GM15510 (cell line): ENCODE measurements around the gene NPY5R.

ENCODE experiments used
- POLR2A ChIP-seq: IDR thresholded peaks from 3 replicates; pipeline ENCODE4 v1.6.1; 2011; ENCODE audit warnings: borderline replicate concordance; ENCODE audit not compliant: insufficient read length; ENCODE audit errors: extremely low read depth

Gene NPY5R

DNA sequence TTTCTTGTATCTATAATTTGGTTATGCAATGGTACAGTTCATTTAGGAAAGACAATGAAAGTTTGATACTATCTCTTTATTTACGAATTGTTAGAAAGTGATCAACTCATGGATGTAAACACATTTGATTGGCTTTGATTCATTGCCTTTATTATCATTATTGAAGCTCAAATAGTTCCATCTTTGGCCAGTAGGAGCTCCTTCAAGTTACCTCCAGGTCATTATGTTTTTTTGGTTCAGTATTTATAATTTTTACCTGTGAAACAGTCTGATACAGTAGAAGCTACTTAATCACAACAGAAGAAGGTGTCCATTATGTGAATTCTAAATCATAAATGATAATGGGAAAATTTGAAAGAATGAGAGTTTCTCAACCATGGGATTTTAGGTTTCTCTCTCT is 12.4 kb downstream of the NPY5R start:
- TF ChIP-seq POLR2A = no peak

DNA sequence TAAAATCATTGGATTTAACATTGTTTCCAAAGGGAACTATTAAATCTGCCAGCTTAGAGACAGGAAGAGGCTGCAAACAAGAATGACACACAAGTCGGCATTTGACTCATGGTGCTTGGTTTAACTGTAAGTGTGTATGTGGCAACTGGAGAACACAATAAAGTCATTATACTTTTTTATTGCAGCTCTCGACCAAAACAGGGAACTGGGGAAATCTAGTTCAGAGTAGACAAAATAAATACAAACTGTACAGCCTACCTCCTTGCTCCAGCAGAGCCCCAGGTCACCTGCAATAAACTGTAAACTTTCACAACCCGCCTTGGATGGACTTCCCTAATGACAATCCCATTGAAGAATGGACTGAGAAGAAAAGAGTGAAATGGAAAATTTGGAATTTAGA is 24.0 kb downstream of the NPY5R start:
- no peak for TF ChIP-seq POLR2A

DNA sequence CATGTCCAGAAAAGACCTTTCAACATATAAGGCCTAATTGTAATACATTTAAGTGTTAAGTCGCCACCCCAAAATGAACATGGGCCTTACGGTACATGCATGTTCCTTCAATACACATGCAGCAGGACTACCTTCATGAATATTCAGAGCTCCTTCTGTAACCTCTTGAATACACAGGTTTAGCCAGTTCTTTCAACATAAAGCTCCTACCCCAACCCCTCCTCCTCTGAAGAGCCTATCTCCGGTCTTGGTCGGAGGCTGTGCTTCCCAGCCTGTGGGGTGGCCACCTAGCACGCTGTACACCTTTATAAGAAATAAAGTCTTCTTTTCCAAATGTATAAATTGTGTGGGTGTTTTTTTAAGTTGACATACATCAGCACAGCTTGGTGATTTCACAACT is 28.3 kb downstream of the NPY5R start:
- TF ChIP-seq POLR2A = no peak

DNA sequence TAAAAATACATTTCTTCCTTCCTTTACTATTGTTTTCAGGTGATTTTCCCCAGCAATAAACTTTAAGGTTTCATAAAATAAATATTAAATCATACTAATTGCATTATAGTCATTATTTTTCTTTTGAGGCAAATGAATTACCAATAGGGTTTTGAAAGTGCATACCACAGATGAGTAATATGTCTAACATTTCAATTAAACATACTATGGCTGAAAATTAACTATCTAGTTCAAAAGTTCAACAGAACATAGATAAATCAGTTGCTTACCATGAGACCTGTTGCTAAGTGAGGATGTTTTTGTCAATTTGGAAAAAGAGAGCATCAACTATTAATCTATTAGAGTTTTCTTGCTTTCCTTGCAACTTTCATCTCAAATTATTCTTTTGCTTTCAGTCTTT is 35.0 kb downstream of the NPY5R start:
- TF ChIP-seq POLR2A = no peak

DNA sequence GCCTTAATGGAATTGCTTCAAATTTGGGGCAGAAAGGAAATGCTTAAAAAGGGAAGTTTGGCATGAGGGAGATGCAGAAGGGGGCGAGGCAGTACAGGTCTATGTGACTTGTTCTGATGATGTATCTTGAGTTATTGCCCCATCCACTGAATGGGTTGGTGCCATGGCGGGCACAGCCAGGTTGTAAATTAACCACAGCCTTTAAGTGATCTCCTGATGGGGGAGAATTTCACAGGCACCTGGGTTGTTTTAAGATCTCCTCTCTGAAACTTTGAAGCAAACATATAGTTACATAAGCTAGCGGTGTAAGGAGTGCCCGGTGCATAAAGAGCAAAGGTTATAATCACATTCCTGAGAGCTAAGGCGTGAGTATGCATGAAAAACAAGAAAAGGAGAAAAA is 37.0 kb downstream of the NPY5R start:
- no peak for TF ChIP-seq POLR2A

DNA sequence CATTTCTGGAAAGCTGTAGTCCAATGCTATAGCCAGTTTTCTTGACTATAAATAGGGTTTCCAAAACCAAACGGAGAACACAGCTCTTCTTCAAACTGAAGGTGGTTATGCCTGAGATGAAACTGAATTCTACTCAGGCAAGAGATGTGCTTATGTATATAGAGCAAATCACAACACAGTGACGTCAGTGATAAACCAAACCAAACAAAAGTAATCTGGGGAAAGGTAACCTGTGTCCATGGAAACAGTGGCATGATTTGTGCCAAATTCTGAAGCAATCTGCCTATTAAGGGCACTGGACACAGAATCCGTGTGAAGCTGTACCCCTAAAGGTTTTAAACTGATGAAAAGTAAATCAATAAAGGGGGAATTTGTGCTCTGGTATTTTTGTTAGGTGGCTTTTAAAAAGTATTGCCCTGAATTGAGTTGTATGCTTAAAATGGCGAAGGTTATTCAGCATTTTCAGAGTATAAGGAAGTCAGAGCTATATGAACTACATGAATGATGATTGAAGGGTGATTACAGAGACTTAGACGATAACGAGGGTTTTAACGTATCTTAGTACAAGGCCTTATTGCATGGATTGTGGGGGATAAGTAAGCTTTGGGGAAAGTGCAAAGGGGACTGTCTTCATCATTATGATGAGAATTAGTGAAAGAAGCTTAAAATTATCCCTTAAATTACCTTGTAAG is 38.6 kb downstream of the NPY5R start:
- no peak for TF ChIP-seq POLR2A

DNA sequence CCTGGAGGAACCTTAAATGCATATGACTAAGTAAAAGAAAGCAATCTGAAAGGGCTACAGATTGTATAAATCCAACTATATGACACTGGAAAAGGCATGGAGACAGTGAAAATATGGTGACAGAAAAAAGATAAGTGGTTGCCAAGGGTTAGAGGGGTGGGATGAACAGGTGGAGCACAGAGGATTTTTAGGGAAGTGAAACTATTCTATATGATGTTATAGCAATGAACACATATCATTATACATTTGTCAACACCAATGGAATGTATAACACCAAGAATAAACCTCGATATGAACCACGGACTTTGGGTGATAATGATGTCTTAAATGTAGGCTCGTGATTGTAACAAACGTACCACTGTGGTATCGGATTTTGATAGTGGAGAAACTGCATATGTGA is 40.7 kb downstream of the NPY5R start:
- TF ChIP-seq POLR2A = no peak

DNA sequence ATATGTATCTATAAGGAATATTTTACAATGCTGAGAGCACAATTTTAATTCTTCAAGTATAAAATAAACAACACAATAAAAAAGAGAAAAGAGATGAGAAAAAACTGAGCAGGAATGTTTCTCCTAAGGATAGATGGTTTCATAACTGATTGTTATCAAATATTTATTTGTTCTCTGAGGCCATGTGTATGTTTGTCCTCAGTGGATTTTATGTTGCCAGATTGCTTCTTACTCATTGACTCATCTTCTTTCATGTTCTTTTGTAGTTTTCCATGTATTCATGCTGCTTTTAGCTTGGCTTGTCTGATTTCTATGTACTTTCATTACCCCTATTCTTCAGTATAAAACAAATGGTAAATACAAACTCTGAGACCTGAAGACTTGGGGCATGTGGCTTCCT is 41.2 kb downstream of the NPY5R start:
- TF ChIP-seq POLR2A = no peak

DNA sequence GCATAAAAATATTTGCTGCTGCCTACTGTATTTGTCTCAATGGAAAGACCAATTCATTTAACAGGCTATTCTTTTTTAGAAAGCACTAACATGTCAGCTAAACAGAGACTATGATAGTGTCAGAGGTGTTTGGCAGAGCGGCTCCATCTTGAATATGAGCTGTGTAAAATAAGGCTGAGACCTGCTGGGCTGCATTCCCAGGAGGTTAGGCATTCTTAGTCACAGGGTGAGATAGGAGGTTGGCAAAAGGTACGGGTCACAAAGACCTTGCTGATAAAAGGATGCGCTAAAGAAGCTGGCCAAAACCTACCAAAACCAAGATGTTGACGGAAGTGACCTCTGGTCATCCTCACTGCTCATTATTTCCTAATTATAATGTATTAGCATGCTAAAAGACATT is 41.8 kb downstream of the NPY5R start:
- TF ChIP-seq POLR2A = no peak

DNA sequence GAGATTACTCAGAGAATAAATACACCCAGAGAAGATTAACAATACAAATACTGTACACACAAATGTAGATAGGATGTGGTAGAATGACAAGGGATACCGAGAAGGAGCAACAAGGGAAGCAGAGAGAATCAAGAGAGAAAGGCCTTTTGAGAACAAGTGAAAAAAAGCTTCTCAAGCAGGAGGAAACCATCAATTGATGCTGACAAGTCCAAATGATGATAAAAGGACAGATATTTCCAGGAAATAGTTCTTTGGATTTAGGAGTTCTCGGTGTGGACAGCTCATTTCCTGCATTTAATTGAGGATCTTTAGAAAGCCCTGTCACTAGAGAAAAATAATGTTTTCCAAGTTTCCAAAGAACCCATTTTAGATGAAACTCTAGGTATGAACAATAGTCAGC is 48.1 kb downstream of the NPY5R start:
- no peak for TF ChIP-seq POLR2A

DNA sequence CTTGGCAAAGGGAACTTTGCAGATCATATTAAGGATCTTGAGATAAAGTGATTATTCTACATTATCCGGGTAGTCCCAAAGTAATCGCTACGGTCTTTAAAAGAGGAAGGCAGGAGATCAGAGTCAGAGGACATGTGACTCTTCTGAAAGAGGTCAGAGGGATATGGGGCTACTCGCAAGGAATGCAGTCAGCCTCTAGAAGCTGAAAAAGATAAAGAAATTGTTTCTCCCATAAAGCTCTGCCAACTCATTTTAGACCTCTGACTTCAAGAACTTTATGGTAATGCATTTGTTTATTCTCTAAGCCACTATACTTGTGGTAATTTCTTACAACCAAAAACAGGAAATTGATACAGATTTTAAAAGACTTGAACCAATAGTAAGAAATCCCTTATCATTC is 48.6 kb downstream of the NPY5R start:
- no peak for TF ChIP-seq POLR2A

DNA sequence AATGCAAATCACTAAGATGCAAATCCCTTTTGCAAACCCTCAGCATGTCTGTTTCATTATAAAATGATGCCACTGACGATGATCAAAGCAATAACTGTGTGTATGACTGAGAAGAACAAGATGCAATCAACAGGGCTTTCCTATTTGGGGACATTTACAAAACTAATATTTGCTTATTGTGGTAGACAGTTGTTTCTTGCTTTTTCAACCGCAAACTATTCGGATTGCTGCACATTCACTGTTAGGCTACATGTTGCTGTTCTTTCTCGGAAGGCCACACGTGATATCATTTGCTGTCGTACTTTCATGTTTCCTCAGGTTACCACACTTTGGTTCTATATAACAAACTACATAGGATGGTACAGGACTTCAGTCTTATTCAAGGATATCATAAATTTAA is 49.8 kb downstream of the NPY5R start:
- no peak for TF ChIP-seq POLR2A

DNA sequence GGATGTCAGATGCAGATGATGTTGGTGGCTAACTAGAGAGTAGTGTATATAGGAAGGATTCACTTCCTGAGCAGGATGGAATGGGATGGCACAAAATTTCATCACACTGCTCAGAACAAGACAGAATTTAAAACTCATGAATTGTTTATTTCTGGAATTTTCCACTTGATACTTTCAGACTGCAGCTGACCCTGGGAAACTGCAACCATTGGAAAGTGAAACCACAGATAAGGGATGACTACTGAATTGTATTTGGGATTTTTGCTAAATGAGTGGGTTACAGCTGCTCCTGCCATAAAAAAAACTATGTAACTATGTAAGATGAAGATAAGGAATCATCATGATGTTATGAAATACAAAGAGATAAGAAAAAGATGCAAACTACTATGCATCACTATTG is 51.4 kb downstream of the NPY5R start:
- no peak for TF ChIP-seq POLR2A

DNA sequence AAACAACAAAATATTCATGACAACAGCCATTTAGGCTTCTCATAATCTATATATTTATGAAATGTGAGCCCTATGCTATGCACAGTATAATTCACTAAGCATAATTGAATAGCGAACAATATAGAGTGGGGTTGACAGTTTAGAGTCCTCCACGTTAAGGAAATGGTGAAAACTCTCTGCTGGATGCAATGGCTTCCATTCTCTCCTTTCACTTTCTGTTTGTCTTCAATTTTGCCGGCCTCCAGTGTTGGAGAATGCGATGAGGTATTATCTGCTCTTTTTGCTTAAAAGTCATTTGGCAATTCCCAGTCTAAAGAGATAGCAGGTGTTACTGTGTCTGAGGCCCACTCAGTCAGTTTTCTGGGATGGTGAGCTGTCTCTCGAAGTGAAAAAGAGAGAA is 52.1 kb downstream of the NPY5R start:
- TF ChIP-seq POLR2A = no peak

DNA sequence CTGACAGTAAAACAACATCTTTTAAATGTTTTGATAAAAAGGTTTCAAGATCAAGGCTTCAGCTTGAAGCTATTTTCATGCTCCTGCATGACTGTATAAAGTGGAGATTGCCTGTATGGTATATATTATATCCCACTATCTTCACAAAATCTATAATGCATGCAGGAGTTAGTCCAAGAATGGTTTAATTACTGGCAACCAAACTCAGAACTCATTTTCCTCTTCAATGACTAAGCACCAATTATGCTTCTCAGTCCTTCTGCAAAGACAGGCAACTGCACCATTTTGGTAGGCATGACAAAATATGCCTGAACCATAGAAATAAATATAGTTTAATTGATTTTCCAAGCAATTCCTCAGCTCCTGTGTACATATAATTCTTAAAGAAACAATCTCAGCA is 54.5 kb downstream of the NPY5R start:
- no peak for TF ChIP-seq POLR2A

DNA sequence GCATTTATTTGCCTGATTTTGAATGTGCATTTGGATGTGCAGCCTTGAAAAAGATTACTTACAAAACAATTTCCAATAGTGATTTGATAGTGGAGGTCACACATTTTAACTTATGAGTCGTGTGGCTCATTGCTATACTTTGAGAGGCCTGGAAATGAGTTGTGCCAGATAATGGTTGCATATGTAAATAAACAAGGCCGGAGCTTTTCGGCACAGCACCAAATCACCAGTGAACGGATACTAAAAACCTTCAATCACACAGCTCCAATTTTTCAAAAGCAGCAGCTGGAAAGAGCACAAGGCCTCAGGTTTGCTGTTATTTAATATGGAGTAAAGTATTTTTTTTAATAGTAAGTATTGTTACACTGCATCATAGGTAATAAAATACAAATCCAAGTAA is 57.2 kb downstream of the NPY5R start:
- no peak for TF ChIP-seq POLR2A
